Lung (tissue), 12 donors: Measurements from ENCODE around the gene ROBO1. TPM values are rescaled to one million over a fixed set of nuclear protein-coding genes. Genes with fewer than 3 reads are reported as not detected.

ENCODE experiments used
- ATAC-seq: fragments of 200-7000 bp; cut with Tn5 transposase; one replicate; pipeline ENCODE4 v1.9.1; 2020; ENCODE audit warnings: moderate number of reproducible peaks; ENCODE audit not compliant: insufficient read depth, low FRiP score
- DNase-seq, 3 donors: peaks; one replicate each; pipeline ENCODE4 v3.0.0-alpha.2; 2013 to 2017
- H3K27ac ChIP-seq, 2 donors: one replicate each; pipeline ENCODE4 v1.5.1; 2013; ENCODE audit warnings: mild to moderate bottlenecking in 2 of 2, moderate library complexity in 2 of 2, control low read depth in 1 of 2, inconsistent platforms in 1 of 2, low read depth in 1 of 2, low read length in 1 of 2
- H3K27me3 ChIP-seq, 3 donors: one replicate each; pipeline ENCODE4 v1.5.1; 2013; ENCODE audit warnings: low read length in 2 of 3; ENCODE audit not compliant: control insufficient read depth in 3 of 3, insufficient read depth in 3 of 3
- H3K36me3 ChIP-seq, 4 donors: one replicate each; pipeline ENCODE4 v1.5.1; 2013; ENCODE audit warnings: low read length in 4 of 4, mild to moderate bottlenecking in 1 of 4, moderate library complexity in 1 of 4; ENCODE audit not compliant: control insufficient read depth in 4 of 4, insufficient read depth in 4 of 4
- H3K4me1 ChIP-seq, 5 donors: one replicate each; pipeline ENCODE4 v1.5.1; 2013; ENCODE audit warnings: low read length in 5 of 5, mild to moderate bottlenecking in 2 of 5, moderate library complexity in 1 of 5; ENCODE audit not compliant: control insufficient read depth in 5 of 5, insufficient read depth in 5 of 5
- H3K4me3 ChIP-seq: one replicate; pipeline ENCODE4 v1.5.1; 2013; ENCODE audit warnings: mild to moderate bottlenecking, control low read depth, moderate library complexity
- H3K9ac ChIP-seq, 2 donors: one replicate each; pipeline ENCODE4 v1.5.1; 2013; ENCODE audit warnings: low read length in 2 of 2, control low read depth in 1 of 2; ENCODE audit not compliant: insufficient read depth in 1 of 2
- H3K9me3 ChIP-seq, 4 donors: one replicate each; pipeline ENCODE4 v1.5.1; 2013; ENCODE audit warnings: low read length in 3 of 4, mild to moderate bottlenecking in 1 of 4, moderate library complexity in 1 of 4; ENCODE audit not compliant: control insufficient read depth in 4 of 4, insufficient read depth in 3 of 4
- WGBS, 2 donors: extraction: QIAGEN DNeasy Blood & Tissue Kit; methylation state at CpG; one replicate each; pipeline ENCODE4 v1.1.7; 2013; 5-methylcytosine and 5-hydroxymethylcytosine counted together
- polyA plus RNA-seq, 2 donors: library from polyadenylated mRNA; stranded (reverse); fragments of 200-250 nt; gene quantifications; one replicate each; pipeline ENCODE4 v1.2.1, GENCODE V29; 2013
- total RNA-seq, 2 donors: library from RNA; depleted of rRNA in 1 of 2; stranded (reverse); fragments of >200 nt in 1 of 2; gene quantifications; one replicate each; pipeline ENCODE4 v1.2.1, GENCODE V29; 2014 to 2021
- TF ChIP-seq, protein P1 (sequence below): IDR thresholded peaks from 2 replicates; pipeline ENCODE4 v1.5.1; 2012; ENCODE audit warnings: mild to moderate bottlenecking; ENCODE audit errors: control extremely low read depth, extremely low read depth
- donor health status: control.
- donor health status: control.
- donor health status: Bipolar disorder and iron deficiency.
- donor health status: healthy.
- donor health status: DM: yes; HTN: yes; CAD: no.

Gene ROBO1
- total and polyA plus RNA-seq, 4 donors: 2.6 to 72.6 (median 15.7) TPM

DNA sequence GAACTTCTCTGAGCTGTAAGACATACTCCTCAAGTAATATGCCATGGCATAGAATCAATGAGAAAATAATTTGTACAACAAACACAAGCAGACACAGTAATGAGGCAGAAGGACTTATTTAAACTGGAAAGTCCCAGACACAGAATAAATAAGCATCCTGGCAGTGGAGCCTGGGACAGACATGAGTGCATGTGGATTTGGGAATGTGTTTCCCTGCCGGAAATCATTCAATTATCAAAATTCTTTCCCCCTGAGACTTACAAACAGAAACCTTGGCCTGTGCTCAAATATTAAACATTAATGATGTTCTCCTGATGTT lies 520.1 kb downstream of the ROBO1 start:
- 36 to 52% methylated on average over 1 of the region's 1 CpG for WGBS, 2 donors
- Histone ChIP-seq H3K9ac (peak overlapping the region in 1 of 2 donors; percentile 58), H3K9me3 (no peaks in the 10 kb centered on the region), H3K36me3 (no peaks in the 10 kb centered on the region), H3K4me1 (peaks cover 0 to 46% (median 0%) of the 10 kb centered on the region in 5 donors), H3K4me3 (no peak overlapping the region), H3K27me3 (no peaks in the 10 kb centered on the region), H3K27ac (no peak overlapping the region)
- DNase-seq (peak; percentile 83 to 98 (median 98)), ATAC-seq (no peak)
- TF ChIP-seq, protein P1, sequence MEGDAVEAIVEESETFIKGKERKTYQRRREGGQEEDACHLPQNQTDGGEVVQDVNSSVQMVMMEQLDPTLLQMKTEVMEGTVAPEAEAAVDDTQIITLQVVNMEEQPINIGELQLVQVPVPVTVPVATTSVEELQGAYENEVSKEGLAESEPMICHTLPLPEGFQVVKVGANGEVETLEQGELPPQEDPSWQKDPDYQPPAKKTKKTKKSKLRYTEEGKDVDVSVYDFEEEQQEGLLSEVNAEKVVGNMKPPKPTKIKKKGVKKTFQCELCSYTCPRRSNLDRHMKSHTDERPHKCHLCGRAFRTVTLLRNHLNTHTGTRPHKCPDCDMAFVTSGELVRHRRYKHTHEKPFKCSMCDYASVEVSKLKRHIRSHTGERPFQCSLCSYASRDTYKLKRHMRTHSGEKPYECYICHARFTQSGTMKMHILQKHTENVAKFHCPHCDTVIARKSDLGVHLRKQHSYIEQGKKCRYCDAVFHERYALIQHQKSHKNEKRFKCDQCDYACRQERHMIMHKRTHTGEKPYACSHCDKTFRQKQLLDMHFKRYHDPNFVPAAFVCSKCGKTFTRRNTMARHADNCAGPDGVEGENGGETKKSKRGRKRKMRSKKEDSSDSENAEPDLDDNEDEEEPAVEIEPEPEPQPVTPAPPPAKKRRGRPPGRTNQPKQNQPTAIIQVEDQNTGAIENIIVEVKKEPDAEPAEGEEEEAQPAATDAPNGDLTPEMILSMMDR: no peak

DNA sequence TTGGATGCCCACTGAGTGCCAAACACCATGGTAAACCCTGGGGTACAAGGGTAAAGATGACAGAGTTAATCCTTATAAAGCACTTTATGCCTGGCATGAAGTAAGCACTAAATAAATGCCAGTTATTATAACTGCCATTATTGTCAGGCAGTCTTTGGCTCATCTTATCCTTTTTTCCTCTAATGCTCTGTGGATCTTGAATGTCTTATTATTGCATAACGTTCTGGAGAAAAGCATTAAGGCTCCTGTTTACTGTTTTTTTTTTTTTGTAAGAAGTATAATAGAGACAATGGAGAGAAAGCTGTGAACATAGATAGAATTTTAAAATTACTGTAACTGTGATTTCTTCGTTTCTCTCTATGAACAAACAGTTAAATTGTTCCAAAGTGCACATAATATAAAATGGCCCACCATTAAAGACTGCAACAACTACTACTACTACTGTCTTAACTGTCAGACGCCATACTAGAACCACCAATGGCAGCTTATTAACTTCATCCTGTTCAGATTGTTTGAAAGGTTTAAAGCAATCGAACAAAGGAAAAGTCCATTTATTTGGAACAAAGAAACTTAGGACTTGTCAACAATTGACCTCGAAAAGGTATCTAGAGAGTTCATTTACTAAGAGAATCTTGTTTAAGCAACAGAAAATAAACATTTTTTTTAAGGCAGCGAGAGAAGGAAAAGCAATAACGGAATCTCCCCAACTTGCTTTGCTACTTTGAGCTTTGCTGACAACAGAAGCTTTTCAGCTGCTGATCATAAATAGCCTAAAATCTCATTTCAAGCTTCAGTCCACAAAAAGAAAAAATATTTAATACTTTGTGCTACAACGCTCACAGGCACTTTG lies 520.7 kb downstream of the ROBO1 start:
- H3K27ac ChIP-seq: no peak overlapping the region
- H3K27me3 ChIP-seq: no peaks in the 10 kb centered on the region
- peak overlapping the region in 1 of 2 donors; percentile 58 for H3K9ac ChIP-seq
- no peaks in the 10 kb centered on the region for H3K36me3 ChIP-seq
- no peak for ATAC-seq
- H3K4me3 ChIP-seq: no peak overlapping the region
- WGBS, 2 donors: 46 to 58% methylated on average over 8 of the region's 8 CpGs
- H3K9me3 ChIP-seq: peaks cover 0 to 4% (median under 1%) of the 10 kb centered on the region in 4 donors
- DNase-seq: peak in 2 of 3 donors; percentile 22 to 92
- peaks cover 0 to 46% (median 0%) of the 10 kb centered on the region in 5 donors for H3K4me1 ChIP-seq
- TF ChIP-seq, protein P1: no peak

DNA sequence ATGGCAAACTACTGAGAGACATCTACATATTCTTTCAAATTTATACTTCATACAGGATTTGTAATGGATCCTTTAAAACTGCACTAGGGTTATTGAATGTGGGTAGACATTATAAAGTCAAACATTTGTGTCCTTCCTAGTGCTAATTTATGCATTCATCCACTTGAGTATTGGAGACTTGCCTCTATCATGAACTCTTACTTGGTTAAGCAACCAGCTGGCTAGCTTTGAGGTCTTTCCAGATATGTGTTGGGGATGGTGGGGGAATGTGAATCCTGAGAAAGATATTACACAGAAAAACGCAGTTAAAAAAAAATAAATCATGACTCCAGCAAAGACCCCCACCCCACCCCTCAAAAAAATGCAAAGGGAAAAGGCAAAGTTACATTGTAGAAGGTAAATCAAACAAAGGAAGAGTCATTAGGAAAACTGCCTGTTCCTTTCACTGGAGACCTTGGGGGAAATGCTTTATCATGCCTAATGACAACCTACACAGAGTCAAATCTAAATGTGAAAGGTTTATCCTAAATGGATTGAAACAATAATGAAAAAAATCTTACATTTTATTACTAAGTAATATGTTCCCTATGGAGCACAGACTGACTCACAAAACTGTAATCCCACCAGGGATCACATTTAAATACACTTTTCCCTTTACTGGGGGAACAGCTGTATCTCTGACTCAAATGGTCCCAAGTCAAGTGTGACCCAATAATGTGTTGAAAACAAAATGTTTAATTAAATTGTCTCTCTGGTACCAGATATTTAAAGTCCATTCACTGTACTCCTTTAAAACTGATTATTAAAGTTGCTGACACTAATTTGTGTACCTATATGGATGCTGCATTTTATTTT lies 522.3 kb downstream of the ROBO1 start:
- no peak overlapping the region for H3K9ac ChIP-seq

More for the DNA sequence above, 522.3 kb downstream of the ROBO1 start:
- WGBS, 2 donors: 24% methylated on average over 1 of the region's 1 CpG
- Histone ChIP-seq H3K4me1 (peaks cover 0 to 46% (median 0%) of the 10 kb centered on the region in 5 donors), H3K9me3 (peaks cover 0 to 7% (median 2%) of the 10 kb centered on the region in 4 donors), H3K27me3 (no peaks in the 10 kb centered on the region), H3K27ac (no peak overlapping the region), H3K4me3 (no peak overlapping the region), H3K36me3 (no peaks in the 10 kb centered on the region)
- TF ChIP-seq, protein P1: no peak
- no peak for ATAC-seq
- DNase-seq: no peak
